ENCODE results near the gene FMOD.
"Not testable (repeated sequence)": the region's sequence is repeated elsewhere in the genome, so short reads cannot be mapped to it uniquely, and the experiment has no call there.

FMOD gene

DNA sequence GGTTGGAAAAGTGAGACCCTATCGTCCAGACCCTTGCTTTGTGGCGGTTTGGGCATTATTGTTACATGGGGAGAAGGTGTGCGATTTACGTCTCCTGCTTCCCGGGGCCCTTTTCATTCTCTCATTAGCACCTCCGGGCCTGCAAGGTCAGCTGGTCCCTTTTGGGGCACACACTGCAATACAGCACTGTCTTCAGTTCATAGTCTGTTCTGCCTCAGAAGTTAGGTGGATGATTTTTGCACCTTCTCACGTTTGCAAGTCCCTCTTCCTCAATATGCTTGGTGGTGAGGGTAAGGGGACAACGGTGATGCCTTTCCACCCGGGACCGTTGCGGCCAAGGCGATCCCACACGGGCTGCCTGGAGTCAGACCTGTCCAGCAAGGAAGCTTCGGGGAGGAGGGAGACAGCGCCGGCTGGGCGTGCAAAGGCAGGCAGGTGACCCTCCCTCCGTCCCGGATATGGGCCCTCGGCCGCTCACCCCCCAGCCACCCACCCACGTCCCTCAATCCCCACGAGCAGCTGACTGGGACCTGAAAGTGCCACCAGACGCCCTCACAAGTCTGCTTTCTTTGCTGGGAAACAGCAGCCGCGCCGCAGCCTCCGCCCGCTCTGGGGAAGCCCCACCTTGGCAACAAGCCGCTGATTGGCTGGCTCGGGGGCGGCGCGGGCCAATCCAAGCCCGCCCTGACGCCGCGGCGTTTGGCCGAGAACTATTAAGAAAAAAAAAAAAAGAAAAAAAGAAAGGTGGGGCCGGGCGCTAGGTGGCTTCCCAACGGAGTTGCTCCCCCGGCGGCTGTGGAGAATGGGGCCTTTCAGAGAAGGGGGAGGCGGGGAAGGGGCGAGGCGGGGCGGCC is 23.9 kb downstream of the FMOD start:
- peak; percentile 86 for DNase-seq (ENCODE audit: low read depth in 2 of 2)

DNA sequence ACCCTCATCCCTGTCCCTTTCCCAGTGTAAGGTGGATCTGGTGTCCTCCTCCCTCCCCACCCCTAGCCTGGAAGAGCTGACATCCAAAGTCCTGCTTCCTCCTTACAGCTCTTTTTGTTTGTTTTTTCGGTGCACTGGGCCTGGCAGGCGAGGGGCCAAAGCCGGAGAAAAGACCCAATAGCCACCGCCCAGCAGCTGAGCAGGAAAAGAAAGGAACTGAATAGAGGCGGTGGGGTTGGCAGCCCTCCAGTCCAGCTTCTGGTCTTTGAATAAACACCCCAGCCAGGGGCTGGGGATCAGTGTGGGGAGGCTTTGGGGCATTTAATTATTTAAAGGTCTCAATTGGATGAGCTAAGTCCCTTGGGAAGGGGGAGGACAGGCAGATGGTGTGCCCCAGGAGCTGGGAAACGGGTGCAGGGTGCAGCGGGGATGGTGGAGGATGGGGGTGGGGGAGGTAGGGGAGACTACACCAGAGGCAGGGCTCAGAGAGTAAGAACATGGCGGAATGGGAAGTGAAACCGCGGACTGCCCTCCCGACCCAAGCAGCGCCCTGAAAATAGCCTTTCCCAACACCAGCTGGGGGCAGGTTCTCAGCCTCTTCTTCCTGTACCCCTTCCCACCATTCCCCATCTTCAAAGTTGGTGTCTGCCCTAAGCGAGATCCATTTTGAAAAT is 25.4 kb downstream of the FMOD start:
- DNase-seq (ENCODE audit: low read depth in 2 of 2), result no peak

DNA sequence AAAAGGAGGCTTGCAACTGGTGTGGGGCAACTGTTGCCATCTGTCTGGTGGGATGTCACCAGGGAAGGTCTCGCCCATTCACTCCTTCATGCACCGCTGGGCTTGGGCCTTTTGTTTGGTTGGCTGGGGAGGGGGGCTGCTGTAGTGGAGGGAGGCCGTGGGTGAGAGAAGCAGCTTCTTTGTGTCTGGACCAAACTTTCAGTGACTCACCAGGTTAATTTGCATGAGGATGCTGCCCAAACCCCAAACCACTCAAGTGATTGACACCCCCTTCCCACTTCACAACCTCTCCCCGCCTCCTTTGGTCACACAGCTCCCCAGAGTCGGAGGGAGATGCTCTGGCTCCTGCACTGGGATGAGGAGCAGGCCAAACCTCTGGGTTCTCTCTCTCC is 25.9 kb downstream of the FMOD start:
- DNase-seq (ENCODE audit: low read depth in 2 of 2), result no peak

DNA sequence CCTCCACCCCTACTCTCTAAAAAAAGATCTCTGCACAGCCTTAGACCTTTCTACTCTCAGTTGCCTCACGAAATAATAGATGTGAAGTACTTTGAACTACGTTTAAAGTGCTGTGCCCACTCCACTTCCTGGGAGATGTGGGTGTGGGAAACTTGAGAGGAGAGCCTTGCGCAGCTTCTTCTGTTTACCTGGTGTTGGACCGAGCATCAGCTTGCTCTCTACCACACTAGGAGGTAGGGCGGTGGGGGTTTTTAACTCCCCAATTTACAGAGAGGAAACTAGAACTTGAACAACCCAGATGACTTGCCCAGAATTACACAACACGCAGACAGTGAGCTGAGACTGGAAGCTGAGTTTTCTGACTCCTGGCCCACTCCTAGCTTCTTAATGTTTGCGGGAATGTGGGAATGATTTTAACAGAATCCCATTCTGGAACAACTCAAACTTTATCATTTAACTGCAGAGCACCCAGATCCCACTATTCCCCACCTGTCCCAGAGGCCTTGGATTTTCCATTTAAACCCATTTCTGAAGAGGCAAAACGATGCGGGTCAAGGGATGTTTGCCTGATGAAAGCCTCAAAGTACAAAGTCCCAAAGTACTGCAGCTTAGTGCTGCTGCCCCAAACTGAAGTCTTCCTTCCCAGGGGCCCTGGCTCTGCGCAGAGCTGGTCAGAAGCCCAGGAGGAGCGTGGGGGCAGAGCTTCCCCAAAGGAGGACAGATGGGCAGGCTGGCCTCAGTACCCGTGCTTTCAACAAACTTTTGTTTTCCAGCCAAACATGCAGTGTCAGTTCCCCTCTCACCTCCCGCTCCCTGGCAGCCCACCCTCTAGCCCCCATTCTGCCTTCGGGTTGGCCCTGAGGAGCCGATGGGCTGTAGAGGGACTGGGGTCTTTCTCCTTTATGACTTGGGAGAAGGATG is 26.6 kb downstream of the FMOD start:
- DNase-seq (ENCODE audit: low read depth in 2 of 2), result no peak

DNA sequence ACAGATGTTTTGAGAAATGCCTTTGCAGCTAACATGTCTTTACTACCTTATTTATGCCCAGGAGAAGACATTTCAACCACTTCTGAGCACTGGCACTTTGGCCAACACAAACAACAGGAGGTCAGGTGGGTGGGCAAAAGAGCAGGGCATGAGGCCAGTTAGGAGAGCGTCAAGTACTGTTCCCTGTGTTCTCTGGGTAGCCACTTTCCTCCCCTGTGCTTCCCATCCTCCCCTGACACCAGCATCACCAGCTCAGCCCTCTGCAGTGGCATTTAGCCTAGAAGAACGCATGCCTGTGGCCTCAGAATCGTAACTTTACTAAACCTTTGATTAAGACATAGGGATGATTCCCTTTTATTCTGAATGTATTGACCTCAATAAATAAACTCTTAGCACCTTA is 27.3 kb downstream of the FMOD start:
- DNase-seq (ENCODE audit: low read depth in 2 of 2), result no peak

DNA sequence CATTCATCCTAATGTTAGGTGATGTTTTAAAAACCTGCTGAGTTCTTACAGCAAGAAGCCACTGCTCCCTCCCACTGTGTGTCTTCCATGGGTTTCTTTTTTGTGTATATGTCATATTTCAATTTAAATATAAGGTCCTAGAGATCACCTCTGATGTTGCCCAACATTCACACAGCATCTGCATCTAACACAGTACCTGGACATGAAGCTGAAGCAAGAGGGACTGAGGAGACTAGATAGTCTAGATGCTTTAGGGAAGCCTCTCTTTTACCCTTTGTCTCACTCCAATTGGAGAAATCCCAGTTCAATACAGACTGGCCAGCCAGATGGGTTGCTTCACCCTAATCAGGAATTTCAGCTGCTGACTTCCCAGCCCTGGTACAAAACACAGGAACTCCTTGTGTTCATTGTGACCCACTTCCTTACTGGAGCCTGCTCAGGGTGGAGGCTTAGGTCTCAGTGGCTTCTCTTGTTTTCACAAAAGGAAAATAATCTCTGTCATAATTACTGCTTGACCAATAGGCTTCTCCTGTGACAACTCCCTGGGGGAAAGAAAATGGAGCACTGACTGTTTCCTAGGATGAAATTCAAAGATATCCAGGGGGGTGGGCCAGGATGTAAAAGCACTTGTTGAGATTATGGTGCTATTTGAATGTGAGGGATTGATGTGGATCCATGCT is 28.3 kb downstream of the FMOD start:
- no peak for DNase-seq (ENCODE audit: low read depth in 2 of 2)

DNA sequence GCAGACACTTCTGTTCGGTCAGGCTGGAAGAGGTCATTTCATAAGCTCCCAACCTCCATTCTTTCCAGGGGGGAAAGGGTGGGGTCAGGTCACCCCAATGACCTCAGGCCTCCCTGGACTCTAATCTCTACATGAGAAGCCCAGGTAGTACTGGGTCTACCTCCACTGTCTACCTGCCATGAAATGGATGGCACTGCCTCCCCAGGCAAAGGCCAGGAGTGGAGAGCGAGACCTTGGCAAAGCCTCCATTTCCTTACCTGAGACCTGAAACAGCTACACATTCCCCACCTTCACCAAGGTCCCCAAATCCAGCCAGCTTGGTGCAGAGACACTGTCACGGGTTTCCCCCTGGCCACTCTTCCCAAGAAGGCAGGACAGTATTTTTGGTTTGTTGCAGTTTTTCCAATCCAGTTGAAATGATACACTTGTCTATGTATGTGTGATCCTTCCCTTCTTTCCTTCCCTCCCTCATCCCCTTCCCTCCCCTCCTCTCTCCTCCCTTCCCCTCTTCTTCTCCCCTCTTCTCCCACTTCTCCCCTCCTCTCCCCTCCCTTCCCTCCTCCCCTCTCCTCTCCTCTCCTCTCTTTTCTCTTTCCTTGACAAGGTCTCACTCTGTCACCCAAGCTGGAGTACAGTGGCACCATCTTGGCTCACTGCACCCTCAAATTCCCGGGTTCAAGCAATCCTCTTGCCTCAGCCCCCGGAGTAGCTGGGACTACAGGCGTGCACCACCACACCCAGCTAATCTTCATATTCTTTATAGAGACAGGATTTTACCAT is 29.5 kb downstream of the FMOD start:
- no peak for DNase-seq (ENCODE audit: low read depth in 2 of 2)

DNA sequence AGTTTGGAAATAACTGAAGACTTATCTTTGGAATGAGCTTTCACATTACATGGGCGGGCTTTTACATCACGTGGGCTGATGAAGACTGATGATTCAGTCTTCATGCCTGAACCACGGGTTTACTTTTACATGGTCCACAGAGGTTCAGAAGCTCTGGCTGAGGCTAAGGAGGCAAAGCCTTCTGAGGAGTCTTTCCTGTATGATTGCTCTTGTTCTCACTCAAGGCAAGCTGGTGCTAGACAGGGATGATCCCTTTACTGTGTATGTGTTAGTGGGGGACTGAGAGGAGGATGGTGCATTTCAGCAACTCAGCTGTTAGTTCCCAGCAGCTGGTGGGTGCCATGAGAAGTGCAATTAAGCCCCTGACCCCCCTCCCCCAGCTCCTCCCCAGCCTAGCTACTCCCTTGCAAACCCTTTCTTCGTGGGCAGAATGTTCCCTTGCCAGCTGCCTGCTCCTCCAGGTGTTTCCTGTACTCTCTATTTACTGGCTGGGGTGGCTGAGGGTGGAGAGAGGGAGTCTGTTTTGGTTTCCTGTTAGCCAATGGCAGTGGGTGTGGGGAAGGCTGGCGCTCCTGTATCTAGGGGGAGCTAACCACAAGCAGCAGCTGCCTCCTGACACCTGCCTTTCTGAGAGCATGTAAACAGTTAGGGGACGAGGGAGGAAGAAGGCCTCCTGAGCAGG is 30.2 kb downstream of the FMOD start:
- DNase-seq (ENCODE audit: low read depth in 2 of 2), result no peak

DNA sequence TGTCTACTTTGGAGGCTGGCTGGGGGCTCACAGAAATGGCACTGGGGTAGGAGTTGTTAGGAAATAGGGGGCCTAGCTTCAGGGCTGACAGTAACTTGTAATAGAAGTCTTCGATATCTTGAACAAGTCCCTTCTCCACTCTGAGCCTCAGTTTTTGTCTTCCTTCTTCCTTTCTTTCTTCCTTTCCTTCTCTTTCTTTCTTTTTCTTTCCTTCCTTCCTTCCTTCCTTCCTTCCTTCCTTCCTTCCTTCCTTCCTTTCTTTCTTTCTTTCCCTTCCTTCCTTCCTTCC is 32.7 kb downstream of the FMOD start:
- DNase-seq (ENCODE audit: low read depth in 2 of 2), result no peak

DNA sequence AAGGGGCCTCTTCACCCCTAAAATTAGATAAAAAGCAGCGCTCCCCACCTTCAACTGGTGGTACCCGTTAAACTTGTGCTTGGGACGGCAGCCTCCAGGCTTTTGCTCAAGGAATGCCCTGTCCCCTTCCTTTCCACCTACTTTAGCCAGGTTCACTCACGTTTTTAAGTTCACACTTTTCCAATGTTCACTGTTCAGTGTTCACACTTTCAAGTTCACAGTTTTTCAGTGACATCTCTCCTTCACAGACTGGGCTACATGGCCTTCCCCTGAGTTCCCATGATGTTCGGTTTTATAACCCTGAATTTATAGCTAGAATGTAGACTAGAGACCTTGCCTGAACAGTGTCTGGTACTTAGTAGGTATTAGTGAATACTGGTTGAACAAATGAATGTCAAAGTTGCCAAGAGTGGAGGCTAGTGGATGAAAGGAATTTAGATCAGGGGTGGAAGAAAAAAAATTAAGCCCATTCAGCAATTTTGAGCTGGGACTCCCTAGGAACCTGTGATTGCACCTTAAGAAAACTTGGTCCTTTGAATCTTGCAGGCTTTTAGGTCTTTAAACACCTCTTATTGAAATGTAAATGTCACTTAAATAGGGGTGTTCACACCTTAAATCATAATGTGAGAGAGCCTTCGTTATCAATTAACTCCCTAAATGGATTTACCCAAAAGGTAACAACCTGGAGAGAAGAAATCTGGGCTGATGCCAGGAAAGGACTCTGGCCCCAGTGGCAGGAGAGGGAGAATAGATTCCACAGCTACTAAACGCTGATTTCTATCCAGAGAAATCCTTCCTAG is 33.3 kb downstream of the FMOD start:
- no peak for DNase-seq (ENCODE audit: low read depth in 2 of 2)

DNA sequence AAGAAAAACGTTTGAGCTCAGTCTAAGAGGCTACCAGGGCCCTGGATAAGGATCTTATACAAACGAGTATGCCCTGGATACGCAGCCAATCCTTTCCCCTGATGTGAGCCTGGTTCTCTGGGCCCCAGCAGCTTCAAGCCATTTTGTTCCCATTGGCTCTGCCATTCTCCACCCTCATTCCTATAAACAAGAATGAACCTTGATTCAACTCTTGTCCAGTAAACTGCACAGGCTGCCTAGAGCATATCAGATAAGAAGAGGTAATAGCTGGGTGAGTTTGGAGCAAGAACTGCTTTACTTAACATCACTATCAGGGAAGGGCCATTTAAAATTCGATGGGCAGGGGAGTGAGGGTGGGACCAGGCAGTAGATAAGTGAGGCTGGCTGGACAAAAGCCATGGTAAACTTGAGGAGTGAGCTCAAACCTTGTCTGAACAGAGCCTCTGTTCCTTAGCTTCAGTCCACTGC is 34.3 kb downstream of the FMOD start:
- no peak for DNase-seq (ENCODE audit: low read depth in 2 of 2)

DNA sequence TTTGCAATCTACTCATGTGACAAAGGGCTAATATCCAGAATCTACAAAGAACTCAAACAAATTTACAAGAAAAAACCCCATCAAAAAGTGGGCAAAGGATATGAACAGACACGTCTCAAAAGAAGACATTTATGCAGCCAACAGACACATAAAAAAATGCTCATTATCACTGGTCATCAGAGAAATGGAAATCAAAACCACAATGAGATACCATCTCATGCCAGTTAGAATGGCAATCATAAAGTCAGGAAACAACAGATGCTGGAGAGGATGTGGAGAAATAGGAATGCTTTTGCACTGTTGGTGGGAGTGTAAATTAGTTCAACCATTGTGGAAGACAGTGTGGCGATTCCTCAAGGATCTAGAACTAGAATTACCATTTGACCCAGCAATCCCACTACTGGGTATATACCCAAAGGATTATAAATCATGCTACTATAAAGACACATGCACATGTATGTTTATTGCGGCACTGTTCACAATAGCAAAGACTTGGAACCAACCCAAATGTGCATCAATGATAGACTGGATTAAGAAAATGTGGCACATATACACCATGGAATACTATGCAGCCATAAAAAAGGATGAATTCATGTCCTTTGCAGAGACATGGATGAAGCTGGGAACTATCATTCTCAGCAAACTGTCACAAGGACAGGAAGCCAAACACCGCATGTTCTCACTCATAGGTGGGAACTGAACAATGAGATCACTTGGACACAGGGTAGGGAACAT is 36.7 kb downstream of the FMOD start:
- DNase-seq (ENCODE audit: low read depth in 2 of 2), result not testable (repeated sequence)

DNA sequence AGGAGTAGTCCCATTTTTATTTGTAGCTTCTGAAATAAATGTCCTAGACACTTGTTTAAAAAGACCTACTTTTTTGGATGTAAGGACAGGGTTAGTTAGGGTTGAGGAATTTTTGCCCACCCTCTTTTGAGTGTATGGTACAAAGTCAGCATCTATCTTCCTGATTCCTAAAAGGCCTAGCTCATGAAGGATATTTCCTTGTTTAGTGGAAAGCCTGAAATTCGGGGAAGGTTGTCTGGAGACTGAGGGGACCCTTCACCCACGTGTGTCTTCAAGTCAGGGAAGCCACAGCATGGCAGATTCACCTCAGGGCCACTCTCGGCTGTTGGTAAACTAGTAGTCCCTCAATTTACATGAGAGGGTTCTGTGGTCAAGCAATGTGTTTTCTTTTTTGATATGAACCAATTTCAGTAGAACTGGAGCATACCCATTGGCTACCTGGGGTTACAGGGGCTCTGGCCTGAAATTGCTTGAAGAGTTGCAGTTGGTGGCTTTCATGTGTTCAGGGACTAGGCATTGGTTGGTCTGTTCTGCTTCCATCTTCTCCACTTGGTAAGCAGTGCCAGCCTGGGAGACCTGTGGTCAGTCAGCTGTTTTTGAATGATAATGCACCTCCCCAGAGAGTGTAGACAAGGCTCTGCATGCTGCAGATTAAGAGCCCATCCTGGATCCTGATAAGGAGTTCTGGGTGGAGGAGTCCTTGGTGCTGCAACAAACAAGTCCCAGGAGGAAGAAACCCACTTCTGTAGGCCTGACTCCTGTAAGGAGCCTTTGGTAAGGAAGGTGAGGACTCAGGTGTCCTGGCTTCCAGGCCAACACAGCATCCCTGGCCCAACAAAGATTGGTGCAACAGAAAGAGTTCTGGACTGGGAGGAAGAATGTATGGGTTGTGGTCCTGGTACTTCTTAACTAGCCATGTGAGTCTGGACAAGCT is 39.3 kb downstream of the FMOD start:
- DNase-seq (ENCODE audit: low read depth in 2 of 2), result no peak

DNA sequence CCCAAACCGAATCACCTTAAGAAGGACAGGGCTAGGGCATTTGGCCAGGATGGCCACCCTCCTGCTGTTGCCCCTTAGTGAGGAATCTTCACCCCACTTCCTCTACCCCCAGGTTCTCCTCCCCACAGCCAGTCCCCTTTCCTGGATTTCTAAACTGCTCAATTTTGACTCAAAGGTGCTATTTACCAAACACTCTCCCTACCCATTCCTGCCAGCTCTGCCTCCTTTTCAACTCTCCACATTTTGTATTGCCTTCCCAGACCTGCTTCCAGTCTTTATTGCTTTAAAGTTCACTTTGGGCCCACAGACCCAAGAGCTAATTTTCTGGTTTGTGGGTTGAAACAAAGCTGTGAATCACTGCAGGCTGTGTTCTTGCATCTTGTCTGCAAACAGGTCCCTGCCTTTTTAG is 42.0 kb downstream of the FMOD start:
- DNase-seq (ENCODE audit: low read depth in 2 of 2), result no peak

DNA sequence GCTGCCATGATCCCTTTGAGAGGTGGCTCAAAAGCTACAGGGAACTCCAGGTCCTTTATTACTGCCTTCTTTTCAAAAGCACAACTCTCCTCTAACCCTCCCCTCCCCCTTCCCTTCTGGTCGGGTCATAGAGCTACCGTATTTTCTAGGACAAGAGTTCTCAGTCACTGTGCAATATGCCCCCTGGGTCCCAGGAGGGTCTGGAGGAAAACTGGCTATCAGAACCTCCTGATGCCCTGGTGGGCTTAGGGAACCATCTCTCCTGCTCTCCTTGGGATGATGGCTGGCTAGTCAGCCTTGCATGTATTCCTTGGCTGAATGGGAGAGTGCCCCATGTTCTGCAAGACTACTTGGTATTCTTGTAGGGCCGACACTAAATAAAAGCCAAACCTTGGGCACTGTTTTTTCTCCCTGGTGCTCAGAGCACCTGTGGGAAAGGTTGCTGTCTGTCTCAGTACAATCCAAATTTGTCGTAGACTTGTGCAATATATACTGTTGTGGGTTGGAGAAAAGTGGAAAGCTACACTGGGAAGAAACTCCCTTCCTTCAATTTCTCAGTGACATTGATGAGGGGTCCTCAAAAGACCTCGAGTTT is 42.5 kb downstream of the FMOD start:
- DNase-seq (ENCODE audit: low read depth in 2 of 2), result no peak

DNA sequence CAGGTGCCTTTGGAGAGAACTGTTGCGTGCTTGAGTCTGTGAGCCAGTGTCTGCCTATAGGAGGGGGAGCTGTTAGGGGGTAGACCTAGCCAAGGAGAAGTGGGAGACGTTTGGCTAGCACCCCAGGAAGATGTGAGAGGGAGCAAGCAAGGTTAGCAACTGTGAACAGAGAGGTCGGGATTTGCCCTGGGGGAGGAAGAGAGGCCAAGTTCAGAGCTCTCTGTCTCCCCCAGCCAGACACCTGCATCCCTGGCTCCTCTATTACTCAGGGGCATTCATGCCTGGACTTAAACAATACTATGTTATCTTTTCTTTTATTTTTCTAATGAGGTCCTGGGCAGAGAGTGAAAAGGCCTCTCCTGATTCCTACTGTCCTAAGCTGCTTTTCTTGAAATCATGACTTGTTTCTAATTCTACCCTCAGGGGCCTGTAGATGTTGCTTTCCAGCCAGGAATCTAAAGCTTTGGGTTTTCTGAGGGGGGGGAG is 43.2 kb downstream of the FMOD start:
- DNase-seq (ENCODE audit: low read depth in 2 of 2), result no peak

DNA sequence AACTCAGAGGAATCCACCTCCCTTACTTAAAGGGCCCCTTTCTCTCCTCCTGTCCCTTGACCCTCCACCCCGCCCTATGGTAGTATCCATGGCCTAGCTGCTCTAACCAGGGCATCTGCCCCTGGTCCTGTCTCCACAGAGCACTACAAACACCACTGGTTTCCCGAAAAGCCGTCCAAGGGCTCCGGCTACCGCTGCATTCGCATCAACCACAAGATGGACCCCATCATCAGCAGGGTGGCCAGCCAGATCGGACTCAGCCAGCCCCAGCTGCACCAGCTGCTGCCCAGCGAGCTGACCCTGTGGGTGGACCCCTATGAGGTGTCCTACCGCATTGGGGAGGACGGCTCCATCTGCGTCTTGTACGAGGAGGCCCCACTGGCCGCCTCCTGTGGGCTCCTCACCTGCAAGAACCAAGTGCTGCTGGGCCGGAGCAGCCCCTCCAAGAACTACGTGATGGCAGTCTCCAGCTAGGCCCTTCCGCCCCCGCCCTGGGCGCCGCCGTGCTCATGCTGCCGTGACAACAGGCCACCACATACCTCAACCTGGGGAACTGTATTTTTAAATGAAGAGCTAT is 43.9 kb downstream of the FMOD start:
- DNase-seq (ENCODE audit: low read depth in 2 of 2), result no peak

Measured in activated CD4-positive, alpha-beta T cell treated with anti-CD3 and anti-CD28 coated beads for 24 hours (primary cell).